CD14-positive monocyte (primary cell): ENCODE results near the gene NRXN3. TPM values are rescaled to one million over a fixed set of nuclear protein-coding genes. Genes with fewer than 3 reads are reported as not detected.
A peak's percentile ranks its signal among the peaks of the same experiment; 100 is the strongest.

ENCODE experiments used
- DNase-seq, 3 donors: peaks; one replicate each; pipeline ENCODE4 v3.0.0-alpha.2; 2011 to 2022
- H2AFZ ChIP-seq: 2 replicates; pipeline ENCODE4 v1.6.0; 2012; ENCODE audit warnings: mild to moderate bottlenecking, low read depth, low read length, inconsistent platforms; ENCODE audit not compliant: insufficient read depth, poor library complexity, severe bottlenecking
- H3K27ac ChIP-seq, 2 donors: 1 replicate in 1 of 2; 2 replicates in 1 of 2; pipeline ENCODE4 v1.5.1; 2012 to 2013; ENCODE audit warnings: low read length in 2 of 2, control low read depth in 1 of 2, inconsistent platforms in 1 of 2, low read depth in 1 of 2, mild to moderate bottlenecking in 1 of 2
- H3K27me3 ChIP-seq, 2 donors: one replicate each; pipeline versions ENCODE4 v1.6.0 to v1.6.1; 2011 to 2013; ENCODE audit warnings: low read length in 2 of 2; ENCODE audit not compliant: control insufficient read depth in 2 of 2, insufficient read depth in 2 of 2
- H3K36me3 ChIP-seq, 2 donors: replicated peaks in 1 of 2; 1 replicate in 1 of 2; 2 replicates in 1 of 2; pipeline versions ENCODE4 v1.5.1 to v1.6.1; 2012 to 2013; ENCODE audit warnings: low read length in 2 of 2, control low read depth in 1 of 2, inconsistent platforms in 1 of 2, mild to moderate bottlenecking in 1 of 2; ENCODE audit not compliant: insufficient read depth in 2 of 2, control insufficient read depth in 1 of 2
- H3K4me1 ChIP-seq, 2 donors: 1 replicate in 1 of 2; 2 replicates in 1 of 2; pipeline versions ENCODE4 v1.5.1 to v1.6.1; 2012 to 2013; ENCODE audit warnings: low read length in 2 of 2, control low read depth in 1 of 2, inconsistent platforms in 1 of 2, mild to moderate bottlenecking in 1 of 2, moderate library complexity in 1 of 2; ENCODE audit not compliant: insufficient read depth in 2 of 2, control insufficient read depth in 1 of 2
- H3K4me2 ChIP-seq: replicated peaks from 2 replicates; pipeline ENCODE3; 2012; ENCODE audit warnings: low read length, moderate library complexity, mild to moderate bottlenecking; ENCODE audit not compliant: poor library complexity, severe bottlenecking; ENCODE audit errors: extremely low read depth
- H3K4me3 ChIP-seq, 3 experiments: fragments of 200-600 bp in 1 of 3; sonication (generic) in 1 of 3; replicated peaks in 1 of 3; 1 replicate in 2 of 3; 2 replicates in 1 of 3; pipeline ENCODE4 v1.5.1; 2011 to 2013; ENCODE audit warnings: low read length in 3 of 3, mild to moderate bottlenecking in 3 of 3, control low read depth in 2 of 3, low read depth in 2 of 3, inconsistent platforms in 1 of 3, moderate library complexity in 1 of 3
- H3K79me2 ChIP-seq: 2 replicates; pipeline ENCODE4 v1.6.0; 2012; ENCODE audit warnings: mild to moderate bottlenecking, control low read depth, inconsistent platforms, low read length, moderate library complexity; ENCODE audit not compliant: insufficient read depth
- H3K9ac ChIP-seq: 2 replicates; pipeline ENCODE4 v1.6.0; 2017; ENCODE audit warnings: low read length, mild to moderate bottlenecking; ENCODE audit not compliant: insufficient read depth, poor library complexity, severe bottlenecking
- H3K9me3 ChIP-seq, 2 donors: replicated peaks in 1 of 2; 1 replicate in 1 of 2; 2 replicates in 1 of 2; pipeline versions ENCODE4 v1.5.1 to v1.6.1; 2012 to 2013; ENCODE audit warnings: low read length in 2 of 2, control low read depth in 1 of 2; ENCODE audit not compliant: control insufficient read depth in 1 of 2, insufficient read depth in 1 of 2
- H4K20me1 ChIP-seq: 2 replicates; pipeline ENCODE4 v1.6.0; 2012; ENCODE audit warnings: mild to moderate bottlenecking, low read length, control low read depth, moderate library complexity; ENCODE audit not compliant: insufficient read depth
- H3K27ac Mint-ChIP-seq, 7 donors: one replicate each; pipeline ENCODE4 v1.8.0; 2020; ENCODE audit warnings: mild to moderate bottlenecking in 7 of 7, mixed read lengths in 7 of 7, moderate library complexity in 6 of 7, inconsistent platforms in 2 of 7
- H3K27me3 Mint-ChIP-seq, 3 donors: one replicate each; pipeline ENCODE4 v1.8.0; 2021 to 2022; ENCODE audit warnings: low read depth in 3 of 3, mild to moderate bottlenecking in 3 of 3, mixed read lengths in 3 of 3, moderate library complexity in 3 of 3, inconsistent platforms in 1 of 3
- H3K36me3 Mint-ChIP-seq, 2 donors: one replicate each; pipeline ENCODE4 v1.8.0; 2020; ENCODE audit warnings: mixed read lengths in 2 of 2, inconsistent platforms in 1 of 2, mild to moderate bottlenecking in 1 of 2
- H3K4me1 Mint-ChIP-seq: one replicate; pipeline ENCODE4 v1.8.0; 2020; ENCODE audit warnings: mild to moderate bottlenecking, mixed read lengths
- H3K4me3 Mint-ChIP-seq, 2 donors: one replicate each; pipeline ENCODE4 v1.8.0; 2020; ENCODE audit warnings: mild to moderate bottlenecking in 2 of 2, mixed read lengths in 2 of 2, moderate library complexity in 1 of 2
- H3K9me3 Mint-ChIP-seq, 7 donors: one replicate each; pipeline ENCODE4 v1.8.0; 2020 to 2022; ENCODE audit warnings: mixed read lengths in 7 of 7, mild to moderate bottlenecking in 6 of 7, moderate library complexity in 6 of 7, inconsistent platforms in 2 of 7
- WGBS: methylation state at CpG from one replicate; pipeline ENCODE4 v1.1.5; 2013; ENCODE audit warnings: missing lambda C conversion rate; ENCODE audit not compliant: insufficient coverage; 5-methylcytosine and 5-hydroxymethylcytosine counted together
- intact Hi-C, 2 donors: fragments of 100-400 bp; cut with micrococcal nuclease; formaldehyde crosslinking; loops; one replicate each; pipeline versions ENCODE4 v1.15.0 to v1.15.1; 2023
- polyA plus RNA-seq, 3 donors: library from polyadenylated mRNA; depleted of rRNA in 1 of 3; unstranded in 2 of 3; stranded (reverse) in 1 of 3; fragments of 300-500 nt in 2 of 3; fragments of >200 nt in 1 of 3; fragmentation: Illumina TruSeq in 2 of 3; gene quantifications; 1 replicate in 2 of 3; 2 replicates in 1 of 3; pipeline ENCODE4 v1.2.3, GENCODE V29; 2012 to 2021
- TF ChIP-seq, protein P1 (sequence below): fragments of 200-600 bp; IDR thresholded peaks from one replicate; pipeline ENCODE4 v1.8.0; 2022; ENCODE audit warnings: antibody characterized with exemption, mild to moderate bottlenecking

Gene NRXN3
- polyA plus RNA-seq, 3 donors: not detected

DNA sequence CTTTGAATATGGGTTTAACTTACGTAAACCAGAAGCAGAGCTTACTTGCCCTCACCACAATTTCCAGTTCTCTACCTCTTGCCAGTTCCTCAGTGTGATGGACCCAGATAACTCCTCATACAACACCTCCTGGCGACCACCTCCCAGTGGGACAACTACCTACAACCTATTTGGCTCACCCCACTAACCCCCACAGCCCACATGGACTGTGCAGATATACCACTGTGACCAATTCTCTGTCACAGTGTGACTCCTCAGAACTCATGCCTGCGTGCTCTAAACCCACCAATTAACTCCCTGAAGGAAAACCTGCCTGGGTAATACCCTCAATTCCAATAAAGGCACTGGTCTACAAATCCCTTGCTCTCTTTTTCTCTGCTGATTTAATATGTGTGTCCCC, 1729.4 kb downstream of the NRXN3 start:
- DNase-seq: no peak
- Mint-ChIP-seq H3K4me1 (no peaks in the 10 kb centered on the region), H3K9me3 (peaks cover 4 to 8% (median 6%) of the 10 kb centered on the region in 7 donors), H3K4me3 (no peak overlapping the region), H3K27me3 (peaks cover 0 to 2% (median 0%) of the 10 kb centered on the region in 3 donors), H3K36me3 (no peaks in the 10 kb centered on the region), H3K27ac (peak overlapping the region in 1 of 7 donors; percentile 37)
- Histone ChIP-seq H2AFZ (no peak overlapping the region), H3K27me3 (no peaks in the 10 kb centered on the region), H3K4me3 (no peak overlapping the region), H3K9me3 (peaks cover 0 to 4% of the 10 kb centered on the region in 2 donors), H3K4me1 (no peaks in the 10 kb centered on the region), H3K79me2 (no peaks in the 10 kb centered on the region), H3K4me2 (no peak overlapping the region), H4K20me1 (no peaks in the 10 kb centered on the region), H3K27ac (no peak overlapping the region), H3K9ac (no peak overlapping the region), H3K36me3 (no peaks in the 10 kb centered on the region)
- intact Hi-C loops: no loop called here
- WGBS: 85% methylated on average over 3 of the region's 3 CpGs
- TF ChIP-seq, protein P1, sequence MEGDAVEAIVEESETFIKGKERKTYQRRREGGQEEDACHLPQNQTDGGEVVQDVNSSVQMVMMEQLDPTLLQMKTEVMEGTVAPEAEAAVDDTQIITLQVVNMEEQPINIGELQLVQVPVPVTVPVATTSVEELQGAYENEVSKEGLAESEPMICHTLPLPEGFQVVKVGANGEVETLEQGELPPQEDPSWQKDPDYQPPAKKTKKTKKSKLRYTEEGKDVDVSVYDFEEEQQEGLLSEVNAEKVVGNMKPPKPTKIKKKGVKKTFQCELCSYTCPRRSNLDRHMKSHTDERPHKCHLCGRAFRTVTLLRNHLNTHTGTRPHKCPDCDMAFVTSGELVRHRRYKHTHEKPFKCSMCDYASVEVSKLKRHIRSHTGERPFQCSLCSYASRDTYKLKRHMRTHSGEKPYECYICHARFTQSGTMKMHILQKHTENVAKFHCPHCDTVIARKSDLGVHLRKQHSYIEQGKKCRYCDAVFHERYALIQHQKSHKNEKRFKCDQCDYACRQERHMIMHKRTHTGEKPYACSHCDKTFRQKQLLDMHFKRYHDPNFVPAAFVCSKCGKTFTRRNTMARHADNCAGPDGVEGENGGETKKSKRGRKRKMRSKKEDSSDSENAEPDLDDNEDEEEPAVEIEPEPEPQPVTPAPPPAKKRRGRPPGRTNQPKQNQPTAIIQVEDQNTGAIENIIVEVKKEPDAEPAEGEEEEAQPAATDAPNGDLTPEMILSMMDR: no peak

- no peak overlapping the region for H3K27ac ChIP-seq
- H3K4me1 ChIP-seq: no peaks in the 10 kb centered on the region
- H3K27me3 ChIP-seq: no peaks in the 10 kb centered on the region
- no peak overlapping the region for H3K4me3 Mint-ChIP-seq
- H3K36me3 Mint-ChIP-seq: no peaks in the 10 kb centered on the region
- H3K27ac Mint-ChIP-seq: no peak overlapping the region
- peaks cover 0 to 2% (median 0%) of the 10 kb centered on the region in 3 donors for H3K27me3 Mint-ChIP-seq
- DNase-seq: no peak
- H3K9me3 ChIP-seq: no peaks in the 10 kb centered on the region
- no CpG with 5 or more reads among the region's 1 CpG for WGBS
- H2AFZ ChIP-seq: no peak overlapping the region
- no peaks in the 10 kb centered on the region for H4K20me1 ChIP-seq
- H3K36me3 ChIP-seq: no peaks in the 10 kb centered on the region
- H3K4me1 Mint-ChIP-seq: no peaks in the 10 kb centered on the region
- H3K9ac ChIP-seq: no peak overlapping the region
- no peak overlapping the region for H3K4me3 ChIP-seq
- intact Hi-C loops: no loop called here
- TF ChIP-seq, protein P1: no peak
- no peaks in the 10 kb centered on the region for H3K79me2 ChIP-seq
- H3K9me3 Mint-ChIP-seq: peaks cover 0 to 4% (median 3%) of the 10 kb centered on the region in 7 donors
- no peak overlapping the region for H3K4me2 ChIP-seq
Measured at GRCh38 chr14:79904497-79904896, 1734.3 kb downstream of the NRXN3 start.
